ENCODE data around the gene GRAP. TPM values are rescaled to one million over a fixed set of nuclear protein-coding genes. Genes with fewer than 3 reads are reported as not detected.

The GRAP gene
- total and polyA plus RNA-seq, 9 of the 15 experiments (the other 6 are each of a cell fraction or from before 2014, with no cell fraction given): 0.07 to 0.41 (median 0.19) TPM; not detected in 5

DNA sequence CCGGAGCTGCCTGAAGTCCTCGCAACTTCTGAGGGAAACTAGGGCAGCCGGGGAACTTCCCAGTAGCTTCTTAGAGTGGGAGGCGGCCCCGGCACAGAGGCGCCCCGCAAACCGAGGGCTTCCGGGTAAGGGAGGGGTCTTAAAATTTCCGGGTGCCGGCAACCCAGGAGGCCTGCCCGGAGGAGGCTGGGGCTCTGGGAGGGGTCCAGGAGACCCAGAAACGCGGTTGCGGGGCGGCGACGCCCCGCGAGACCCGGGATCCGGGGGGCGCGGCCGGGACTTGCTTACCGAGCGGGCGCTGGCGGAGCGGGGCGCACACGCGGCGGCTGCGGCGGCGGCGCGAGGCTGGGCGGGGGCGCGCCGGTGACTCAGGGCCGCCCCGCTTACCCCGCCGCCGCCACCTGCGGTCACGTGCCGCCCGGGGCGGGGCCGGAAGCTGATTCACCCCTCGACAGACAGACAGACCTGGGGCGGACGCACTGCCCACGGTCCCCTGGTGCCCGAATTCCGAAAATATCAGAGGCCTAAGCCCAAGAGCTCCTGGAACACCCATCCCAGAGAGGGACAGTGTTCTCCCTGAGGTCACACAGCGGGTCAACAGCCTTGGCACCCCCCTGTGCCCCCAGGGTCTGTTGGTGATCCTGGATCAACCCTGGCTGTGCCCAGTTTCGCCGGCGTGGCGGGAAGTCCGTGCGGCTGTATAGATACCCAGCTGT lies 42.2 kb downstream of the GRAP start, which contains the start of gene FAM83G (continued):
- TF ChIP-seq, protein P1, sequence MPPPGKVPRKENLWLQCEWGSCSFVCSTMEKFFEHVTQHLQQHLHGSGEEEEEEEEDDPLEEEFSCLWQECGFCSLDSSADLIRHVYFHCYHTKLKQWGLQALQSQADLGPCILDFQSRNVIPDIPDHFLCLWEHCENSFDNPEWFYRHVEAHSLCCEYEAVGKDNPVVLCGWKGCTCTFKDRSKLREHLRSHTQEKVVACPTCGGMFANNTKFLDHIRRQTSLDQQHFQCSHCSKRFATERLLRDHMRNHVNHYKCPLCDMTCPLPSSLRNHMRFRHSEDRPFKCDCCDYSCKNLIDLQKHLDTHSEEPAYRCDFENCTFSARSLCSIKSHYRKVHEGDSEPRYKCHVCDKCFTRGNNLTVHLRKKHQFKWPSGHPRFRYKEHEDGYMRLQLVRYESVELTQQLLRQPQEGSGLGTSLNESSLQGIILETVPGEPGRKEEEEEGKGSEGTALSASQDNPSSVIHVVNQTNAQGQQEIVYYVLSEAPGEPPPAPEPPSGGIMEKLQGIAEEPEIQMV (tag; conservative IDR thresholded peaks at IDR 0.05; ENCODE audit: low read depth): no peak
- no peak for TF ChIP-seq ZNF778 (CRISPR knock-in tag; IDR thresholded peaks at IDR 0.05)
- TF ChIP-seq, protein P2, sequence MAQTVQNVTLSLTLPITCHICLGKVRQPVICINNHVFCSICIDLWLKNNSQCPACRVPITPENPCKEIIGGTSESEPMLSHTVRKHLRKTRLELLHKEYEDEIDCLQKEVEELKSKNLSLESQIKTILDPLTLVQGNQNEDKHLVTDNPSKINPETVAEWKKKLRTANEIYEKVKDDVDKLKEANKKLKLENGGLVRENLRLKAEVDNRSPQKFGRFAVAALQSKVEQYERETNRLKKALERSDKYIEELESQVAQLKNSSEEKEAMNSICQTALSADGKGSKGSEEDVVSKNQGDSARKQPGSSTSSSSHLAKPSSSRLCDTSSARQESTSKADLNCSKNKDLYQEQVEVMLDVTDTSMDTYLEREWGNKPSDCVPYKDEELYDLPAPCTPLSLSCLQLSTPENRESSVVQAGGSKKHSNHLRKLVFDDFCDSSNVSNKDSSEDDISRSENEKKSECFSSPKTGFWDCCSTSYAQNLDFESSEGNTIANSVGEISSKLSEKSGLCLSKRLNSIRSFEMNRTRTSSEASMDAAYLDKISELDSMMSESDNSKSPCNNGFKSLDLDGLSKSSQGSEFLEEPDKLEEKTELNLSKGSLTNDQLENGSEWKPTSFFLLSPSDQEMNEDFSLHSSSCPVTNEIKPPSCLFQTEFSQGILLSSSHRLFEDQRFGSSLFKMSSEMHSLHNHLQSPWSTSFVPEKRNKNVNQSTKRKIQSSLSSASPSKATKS (CRISPR knock-in tag; IDR thresholded peaks at IDR 0.05): no peak
- TF ChIP-seq EGR1 (conservative IDR thresholded peaks at IDR 0.05): 0 out of 2 replicates have a peak, but pooled peaks have one; percentile 37
- no peak for TF ChIP-seq POLR2H (tag; IDR thresholded peaks at IDR 0.05; ENCODE audit: low read depth)
- TF ChIP-seq BHLHE40 (IDR thresholded peaks at IDR 0.05; ENCODE audit: low read length): peak; percentile 95
- TF ChIP-seq, protein P3, sequence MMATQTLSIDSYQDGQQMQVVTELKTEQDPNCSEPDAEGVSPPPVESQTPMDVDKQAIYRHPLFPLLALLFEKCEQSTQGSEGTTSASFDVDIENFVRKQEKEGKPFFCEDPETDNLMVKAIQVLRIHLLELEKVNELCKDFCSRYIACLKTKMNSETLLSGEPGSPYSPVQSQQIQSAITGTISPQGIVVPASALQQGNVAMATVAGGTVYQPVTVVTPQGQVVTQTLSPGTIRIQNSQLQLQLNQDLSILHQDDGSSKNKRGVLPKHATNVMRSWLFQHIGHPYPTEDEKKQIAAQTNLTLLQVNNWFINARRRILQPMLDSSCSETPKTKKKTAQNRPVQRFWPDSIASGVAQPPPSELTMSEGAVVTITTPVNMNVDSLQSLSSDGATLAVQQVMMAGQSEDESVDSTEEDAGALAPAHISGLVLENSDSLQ (IDR thresholded peaks at IDR 0.05): no peak
- TF ChIP-seq IFI16 (CRISPR knock-in tag; IDR thresholded peaks at IDR 0.05): no peak
- no peak for TF ChIP-seq MEIS2 (IDR thresholded peaks at IDR 0.05; ENCODE audit: partially characterized antibody)
- no peak for TF ChIP-seq KAT2B (IDR thresholded peaks at IDR 0.05; ENCODE audit: low read depth, low read length)
- TF ChIP-seq CCNT2 (IDR thresholded peaks at IDR 0.05; ENCODE audit: borderline replicate concordance, extremely low read depth, insufficient read length, low read depth, low read length): peak; percentile 90
- TF ChIP-seq, protein P4, sequence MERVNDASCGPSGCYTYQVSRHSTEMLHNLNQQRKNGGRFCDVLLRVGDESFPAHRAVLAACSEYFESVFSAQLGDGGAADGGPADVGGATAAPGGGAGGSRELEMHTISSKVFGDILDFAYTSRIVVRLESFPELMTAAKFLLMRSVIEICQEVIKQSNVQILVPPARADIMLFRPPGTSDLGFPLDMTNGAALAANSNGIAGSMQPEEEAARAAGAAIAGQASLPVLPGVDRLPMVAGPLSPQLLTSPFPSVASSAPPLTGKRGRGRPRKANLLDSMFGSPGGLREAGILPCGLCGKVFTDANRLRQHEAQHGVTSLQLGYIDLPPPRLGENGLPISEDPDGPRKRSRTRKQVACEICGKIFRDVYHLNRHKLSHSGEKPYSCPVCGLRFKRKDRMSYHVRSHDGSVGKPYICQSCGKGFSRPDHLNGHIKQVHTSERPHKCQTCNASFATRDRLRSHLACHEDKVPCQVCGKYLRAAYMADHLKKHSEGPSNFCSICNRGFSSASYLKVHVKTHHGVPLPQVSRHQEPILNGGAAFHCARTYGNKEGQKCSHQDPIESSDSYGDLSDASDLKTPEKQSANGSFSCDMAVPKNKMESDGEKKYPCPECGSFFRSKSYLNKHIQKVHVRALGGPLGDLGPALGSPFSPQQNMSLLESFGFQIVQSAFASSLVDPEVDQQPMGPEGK (CRISPR knock-in tag; IDR thresholded peaks at IDR 0.05; ENCODE audit: borderline replicate concordance): no peak
- TF ChIP-seq, protein P5, sequence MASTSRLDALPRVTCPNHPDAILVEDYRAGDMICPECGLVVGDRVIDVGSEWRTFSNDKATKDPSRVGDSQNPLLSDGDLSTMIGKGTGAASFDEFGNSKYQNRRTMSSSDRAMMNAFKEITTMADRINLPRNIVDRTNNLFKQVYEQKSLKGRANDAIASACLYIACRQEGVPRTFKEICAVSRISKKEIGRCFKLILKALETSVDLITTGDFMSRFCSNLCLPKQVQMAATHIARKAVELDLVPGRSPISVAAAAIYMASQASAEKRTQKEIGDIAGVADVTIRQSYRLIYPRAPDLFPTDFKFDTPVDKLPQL (IDR thresholded peaks at IDR 0.05; ENCODE audit: extremely low read depth, insufficient read length): no peak
- no peak for TF ChIP-seq ZNF316 (IDR thresholded peaks at IDR 0.05)
- no peak for TF ChIP-seq ZNF764 (CRISPR knock-in tag; IDR thresholded peaks at IDR 0.05; ENCODE audit: low read depth)
- no peak for TF ChIP-seq KAT7 (CRISPR knock-in tag; IDR thresholded peaks at IDR 0.05; ENCODE audit: borderline replicate concordance)
- no peak for TF ChIP-seq RNF2 (IDR thresholded peaks at IDR 0.05)
- TF ChIP-seq, protein P6, sequence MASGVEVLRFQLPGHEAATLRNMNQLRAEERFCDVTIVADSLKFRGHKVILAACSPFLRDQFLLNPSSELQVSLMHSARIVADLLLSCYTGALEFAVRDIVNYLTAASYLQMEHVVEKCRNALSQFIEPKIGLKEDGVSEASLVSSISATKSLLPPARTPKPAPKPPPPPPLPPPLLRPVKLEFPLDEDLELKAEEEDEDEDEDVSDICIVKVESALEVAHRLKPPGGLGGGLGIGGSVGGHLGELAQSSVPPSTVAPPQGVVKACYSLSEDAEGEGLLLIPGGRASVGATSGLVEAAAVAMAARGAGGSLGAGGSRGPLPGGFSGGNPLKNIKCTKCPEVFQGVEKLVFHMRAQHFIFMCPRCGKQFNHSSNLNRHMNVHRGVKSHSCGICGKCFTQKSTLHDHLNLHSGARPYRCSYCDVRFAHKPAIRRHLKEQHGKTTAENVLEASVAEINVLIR (CRISPR knock-in tag; IDR thresholded peaks at IDR 0.05): no peak

Data from K562 (cell line).